Neuronal stem cell (in vitro differentiated cells): Measurements from ENCODE around the gene MYO5A.

Source experiments
- DNase-seq: peaks from one replicate; pipeline ENCODE4 v3.0.0-alpha.2; 2013; ENCODE audit warnings: low spot score
- H2AFZ ChIP-seq: one replicate; pipeline ENCODE4 v1.6.1; 2013; ENCODE audit warnings: mild to moderate bottlenecking, low read length, inconsistent platforms
- H2AK5ac ChIP-seq: 2 replicates; pipeline ENCODE4 v1.6.1; 2013; ENCODE audit warnings: low read depth, mild to moderate bottlenecking, inconsistent platforms, low read length, moderate library complexity, mixed read lengths
- H2BK120ac ChIP-seq: 2 replicates; pipeline ENCODE4 v1.6.1; 2013; ENCODE audit warnings: low read depth, mild to moderate bottlenecking, inconsistent platforms, low read length, moderate library complexity, mixed read lengths
- H2BK12ac ChIP-seq: one replicate; pipeline ENCODE4 v1.6.1; 2013; ENCODE audit warnings: low read length, inconsistent platforms
- H2BK15ac ChIP-seq: 2 replicates; pipeline ENCODE4 v1.6.1; 2013; ENCODE audit warnings: mild to moderate bottlenecking, low read length, inconsistent platforms, mixed read lengths
- H2BK5ac ChIP-seq: one replicate; pipeline ENCODE4 v1.6.1; 2013; ENCODE audit warnings: inconsistent platforms, mild to moderate bottlenecking, low read length, moderate library complexity
- H3K14ac ChIP-seq: one replicate; pipeline ENCODE4 v1.6.1; 2013; ENCODE audit warnings: low read length, inconsistent platforms
- H3K18ac ChIP-seq: 2 replicates; pipeline ENCODE4 v1.6.1; 2013; ENCODE audit warnings: low read length, inconsistent platforms
- H3K23ac ChIP-seq: 2 replicates; pipeline ENCODE4 v1.6.1; 2013; ENCODE audit warnings: low read depth, mild to moderate bottlenecking, mixed read lengths, low read length, inconsistent platforms; ENCODE audit not compliant: poor library complexity
- H3K27ac ChIP-seq: replicated peaks from 3 replicates; pipeline ENCODE4 v1.5.1; 2013; ENCODE audit warnings: low read length, inconsistent platforms
- H3K27me3 ChIP-seq, 3 experiments: 2 replicates each; pipeline ENCODE4 v1.6.1; 2013; ENCODE audit warnings: low read length in 3 of 3, mild to moderate bottlenecking in 2 of 3, inconsistent platforms in 1 of 3, low read depth in 1 of 3, mixed read lengths in 1 of 3, moderate library complexity in 1 of 3; ENCODE audit not compliant: control insufficient read depth in 3 of 3, insufficient read depth in 3 of 3
- H3K36me3 ChIP-seq, 2 donors: replicated peaks in 1 of 2; 2 replicates each; pipeline ENCODE4 v1.6.1; 2013; ENCODE audit warnings: low read length in 2 of 2; ENCODE audit not compliant: control insufficient read depth in 2 of 2, insufficient read depth in 2 of 2
- H3K4ac ChIP-seq: 2 replicates; pipeline ENCODE4 v1.6.1; 2013; ENCODE audit warnings: inconsistent platforms, mild to moderate bottlenecking, low read length, moderate library complexity
- H3K4me1 ChIP-seq, 2 donors: 1 replicate in 1 of 2; 2 replicates in 1 of 2; pipeline ENCODE4 v1.6.1; 2013; ENCODE audit warnings: low read length in 2 of 2, low read depth in 1 of 2; ENCODE audit not compliant: control insufficient read depth in 2 of 2, insufficient read depth in 1 of 2
- H3K4me2 ChIP-seq: one replicate; pipeline ENCODE4 v1.6.1; 2013; ENCODE audit warnings: mild to moderate bottlenecking, low read length, inconsistent platforms; ENCODE audit not compliant: insufficient read depth, poor library complexity, severe bottlenecking
- H3K4me3 ChIP-seq, 2 donors: 2 replicates each; pipeline ENCODE4 v1.5.1; 2013; ENCODE audit warnings: low read length in 2 of 2, mild to moderate bottlenecking in 2 of 2, inconsistent platforms in 1 of 2, moderate library complexity in 1 of 2
- H3K79me1 ChIP-seq: one replicate; pipeline ENCODE4 v1.6.1; 2013; ENCODE audit warnings: low read depth, mild to moderate bottlenecking, inconsistent platforms, low read length, moderate library complexity
- H3K9ac ChIP-seq: one replicate; pipeline ENCODE4 v1.6.1; 2013; ENCODE audit warnings: mild to moderate bottlenecking, low read depth, low read length, inconsistent platforms; ENCODE audit not compliant: poor library complexity
- H3K9me3 ChIP-seq, 2 donors: replicated peaks in 1 of 2; 2 replicates each; pipeline versions ENCODE3 to v1.6.1; 2013; ENCODE audit warnings: low read length in 2 of 2, mild to moderate bottlenecking in 2 of 2, inconsistent platforms in 1 of 2, low read depth in 1 of 2, mixed read lengths in 1 of 2, moderate library complexity in 1 of 2; ENCODE audit not compliant: control insufficient read depth in 2 of 2, insufficient read depth in 1 of 2
- H4K8ac ChIP-seq: one replicate; pipeline ENCODE4 v1.6.1; 2013; ENCODE audit warnings: low read depth, mild to moderate bottlenecking, inconsistent platforms, low read length, moderate library complexity
- H4K91ac ChIP-seq: one replicate; pipeline ENCODE4 v1.6.1; 2013; ENCODE audit warnings: low read length, low read depth, mild to moderate bottlenecking, inconsistent platforms; ENCODE audit not compliant: poor library complexity
- WGBS, 2 donors: extraction: QIAGEN DNeasy Blood & Tissue Kit; methylation state at CpG; one replicate each; pipeline ENCODE4 v1.1.7; 2013; ENCODE audit warnings: missing lambda C conversion rate in 2 of 2, mixed read lengths in 1 of 2; ENCODE audit not compliant: insufficient read length in 2 of 2, insufficient replicate concordance in 1 of 2; ENCODE audit errors: extremely low coverage in 2 of 2; 5-methylcytosine and 5-hydroxymethylcytosine counted together

MYO5A gene

GRCh38 chr15:52326756-52327155 is 201.9 kb downstream of the MYO5A start:
- Histone ChIP-seq H2AFZ (no peak overlapping the region), H2BK5ac (no peak overlapping the region), H3K4me3 (no peak overlapping the region), H3K9ac (no peak overlapping the region), H3K36me3 (peaks cover 4 to 39% of the 10 kb centered on the region in 2 donors), H3K4me2 (no peak overlapping the region), H3K23ac (no peak overlapping the region), H2BK15ac (no peak overlapping the region), H3K79me1 (no peaks in the 10 kb centered on the region), H3K4me1 (no peaks in the 10 kb centered on the region), H2AK5ac (no peak overlapping the region), H3K27me3 (no peaks in the 10 kb centered on the region), H4K8ac (no peak overlapping the region), H3K9me3 (no peaks in the 10 kb centered on the region), H2BK120ac (no peak overlapping the region), H4K91ac (no peak overlapping the region), H2BK12ac (no peak overlapping the region), H3K18ac (no peak overlapping the region), H3K14ac (no peak overlapping the region), H3K27ac (no peak overlapping the region), H3K4ac (no peak overlapping the region)
- DNase-seq = no peak
- WGBS, 2 donors = no CpG with 5 or more reads among the region's 2 CpGs

GRCh38 chr15:52324109-52324508 is 204.6 kb downstream of the MYO5A start:
- no peak overlapping the region for H3K27ac ChIP-seq
- no peaks in the 10 kb centered on the region for H3K4me1 ChIP-seq
- H2AK5ac ChIP-seq = no peak overlapping the region
- H3K9me3 ChIP-seq = no peaks in the 10 kb centered on the region
- no peak for DNase-seq
- no peak overlapping the region for H2AFZ ChIP-seq
- H3K27me3 ChIP-seq = no peaks in the 10 kb centered on the region
- H4K91ac ChIP-seq = no peak overlapping the region
- no peak overlapping the region for H3K4ac ChIP-seq
- H2BK12ac ChIP-seq = no peak overlapping the region
- no peak overlapping the region for H4K8ac ChIP-seq
- H3K4me3 ChIP-seq = no peak overlapping the region
- H2BK15ac ChIP-seq = no peak overlapping the region
- no peak overlapping the region for H3K9ac ChIP-seq
- no CpG with 5 or more reads among the region's 1 CpG for WGBS, 2 donors
- H3K23ac ChIP-seq = no peak overlapping the region
- peaks cover 7 to 47% of the 10 kb centered on the region in 2 donors for H3K36me3 ChIP-seq
- H3K4me2 ChIP-seq = no peak overlapping the region
- H3K79me1 ChIP-seq = no peaks in the 10 kb centered on the region
- H3K14ac ChIP-seq = no peak overlapping the region
- no peak overlapping the region for H2BK5ac ChIP-seq
- no peak overlapping the region for H2BK120ac ChIP-seq
- no peak overlapping the region for H3K18ac ChIP-seq

DNA sequence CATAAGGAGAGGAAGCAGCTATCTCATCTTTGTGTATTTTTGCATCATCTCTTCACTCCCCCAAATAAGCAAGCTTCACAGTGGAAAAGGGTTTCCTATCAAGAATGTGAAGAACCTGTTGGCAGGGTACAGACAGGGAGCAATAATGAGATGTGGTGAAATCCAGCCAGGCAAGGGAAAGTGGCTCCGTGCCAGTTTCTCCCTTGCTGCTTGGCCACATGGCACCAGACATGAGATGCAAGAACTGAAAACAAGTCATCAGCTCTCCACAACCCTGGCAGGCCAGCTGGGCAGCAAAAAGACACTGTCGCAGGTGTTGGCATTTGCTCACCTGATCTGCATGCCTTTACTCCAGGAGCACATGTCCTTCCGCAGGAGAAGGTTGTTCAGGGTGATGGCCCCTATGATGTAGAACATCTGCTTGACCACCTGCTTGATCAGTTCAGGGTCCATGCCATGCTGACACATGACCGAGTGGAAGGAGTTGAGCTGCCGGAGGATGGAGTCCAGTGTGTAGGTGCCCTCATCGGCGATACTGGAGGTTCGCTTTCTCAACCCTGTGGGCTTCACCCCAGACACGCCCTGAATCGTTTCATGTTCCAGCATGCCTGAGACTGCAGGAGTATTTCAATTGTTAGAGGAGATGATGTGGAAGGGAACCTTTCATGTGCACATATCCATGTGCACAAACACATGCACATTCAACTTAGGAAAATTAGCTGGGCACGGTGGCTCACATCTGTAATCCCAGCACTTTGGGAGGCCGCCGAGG is 209.8 kb downstream of the MYO5A start:
- H4K8ac ChIP-seq = peak overlapping the region; percentile 20
- no peak overlapping the region for H2BK5ac ChIP-seq
- no peaks in the 10 kb centered on the region for H3K27me3 ChIP-seq
- H3K4me2 ChIP-seq = no peak overlapping the region
- H2BK120ac ChIP-seq = no peak overlapping the region
- H3K4me3 ChIP-seq = no peak overlapping the region
- H2AFZ ChIP-seq = no peak overlapping the region
- no CpG with 5 or more reads among the region's 13 CpGs for WGBS, 2 donors
- peaks cover 10 to 65% of the 10 kb centered on the region in 2 donors for H3K36me3 ChIP-seq
- no peak overlapping the region for H3K23ac ChIP-seq
- H3K4me1 ChIP-seq = no peaks in the 10 kb centered on the region
- no peaks in the 10 kb centered on the region for H3K79me1 ChIP-seq
- H2BK12ac ChIP-seq = no peak overlapping the region
- H3K18ac ChIP-seq = no peak overlapping the region
- DNase-seq = no peak
- H4K91ac ChIP-seq = no peak overlapping the region
- peaks cover 0 to 4% of the 10 kb centered on the region in 2 donors for H3K9me3 ChIP-seq
- no peak overlapping the region for H3K4ac ChIP-seq
- no peak overlapping the region for H3K14ac ChIP-seq
- H3K27ac ChIP-seq = no peak overlapping the region
- no peak overlapping the region for H2AK5ac ChIP-seq
- H2BK15ac ChIP-seq = no peak overlapping the region
- H3K9ac ChIP-seq = no peak overlapping the region

- Histone ChIP-seq H3K4ac (no peak overlapping the region), H3K4me3 (no peak overlapping the region), H3K79me1 (no peaks in the 10 kb centered on the region), H2AK5ac (no peak overlapping the region), H4K8ac (no peak overlapping the region), H3K4me2 (no peak overlapping the region), H2BK15ac (no peak overlapping the region), H2BK120ac (no peak overlapping the region), H2AFZ (no peak overlapping the region), H3K27me3 (no peaks in the 10 kb centered on the region), H3K18ac (no peak overlapping the region), H3K9me3 (peaks cover 0 to 4% of the 10 kb centered on the region in 2 donors), H3K36me3 (peaks cover 10 to 77% of the 10 kb centered on the region in 2 donors), H3K14ac (no peak overlapping the region), H4K91ac (no peak overlapping the region), H3K9ac (no peak overlapping the region), H3K4me1 (no peaks in the 10 kb centered on the region), H2BK12ac (no peak overlapping the region), H2BK5ac (no peak overlapping the region), H3K27ac (no peak overlapping the region), H3K23ac (no peak overlapping the region)
- no peak for DNase-seq
- no CpG with 5 or more reads among the region's 2 CpGs for WGBS, 2 donors
These were observed 211.0 kb downstream of the MYO5A start for GRCh38 chr15:52317688-52318087.
